ENCODE measurements around the gene LPAR1. TPM values are rescaled to one million over a fixed set of nuclear protein-coding genes. Genes with fewer than 3 reads are reported as not detected.
"Not testable (repeated sequence)": the region's sequence is repeated elsewhere in the genome, so short reads cannot be mapped to it uniquely, and the experiment has no call there.

Gene LPAR1
- total RNA-seq, 1 experiment from 2014 or later = 21.7 TPM

- Histone ChIP-seq H3K4me3 (no peak overlapping the region), H3K4me1 (replicated peaks) (no peaks in the 10 kb centered on the region), H3K9me3 (replicated peaks) (no peaks in the 10 kb centered on the region), H3K27me3 (replicated peaks) (no peaks in the 10 kb centered on the region), H3K27ac (no peak overlapping the region), H3K36me3 (peaks cover 11% of the 10 kb centered on the region)
- DNase-seq (ENCODE audit: low read depth in 1 of 2, low spot score in 2 of 2) = no peak
Observed at GRCh38 chr9:110876929-110877328, 161.3 kb downstream of the LPAR1 start.

DNA sequence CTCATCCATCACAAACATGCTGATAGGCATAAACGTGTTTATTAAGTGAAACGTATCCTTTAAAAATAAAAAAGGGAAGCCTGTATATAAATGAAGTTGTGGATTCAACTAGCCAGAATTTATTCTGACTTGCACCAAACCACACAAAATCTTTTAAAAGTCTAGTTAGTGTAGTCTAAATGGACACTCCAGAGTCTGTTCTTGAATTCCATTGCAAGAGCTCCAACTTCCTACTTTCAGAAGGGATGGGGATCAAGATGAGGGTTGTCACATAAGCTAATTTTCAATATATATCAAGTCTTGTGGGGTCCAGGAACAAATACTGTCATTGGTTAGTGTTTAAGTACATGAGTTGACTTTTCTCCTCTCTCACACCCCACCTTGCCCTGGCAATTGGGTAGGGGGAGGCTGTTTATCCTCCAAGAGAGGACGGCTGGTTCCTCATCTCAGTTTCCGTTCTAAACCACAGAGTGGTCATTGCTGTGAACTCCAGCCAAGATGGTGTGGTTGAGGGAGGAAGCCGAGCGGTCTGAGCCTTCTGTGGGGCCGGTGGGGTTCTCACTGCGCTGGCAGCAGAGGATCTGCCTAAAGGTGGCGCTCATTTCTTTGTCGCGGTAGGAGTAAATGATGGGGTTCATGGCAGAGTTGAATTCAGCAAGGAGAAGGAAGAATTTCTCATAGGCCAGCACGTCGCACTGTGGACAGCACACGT is 163.2 kb downstream of the LPAR1 start:
- DNase-seq (ENCODE audit: low read depth in 1 of 2, low spot score in 2 of 2) = no peak
- peaks cover 11% of the 10 kb centered on the region for H3K36me3 ChIP-seq
- H3K4me1 ChIP-seq (replicated peaks) = no peaks in the 10 kb centered on the region
- no peaks in the 10 kb centered on the region for H3K27me3 ChIP-seq (replicated peaks)
- no peak overlapping the region for H3K4me3 ChIP-seq
- H3K9me3 ChIP-seq (replicated peaks) = no peaks in the 10 kb centered on the region
- H3K27ac ChIP-seq = no peak overlapping the region

DNA sequence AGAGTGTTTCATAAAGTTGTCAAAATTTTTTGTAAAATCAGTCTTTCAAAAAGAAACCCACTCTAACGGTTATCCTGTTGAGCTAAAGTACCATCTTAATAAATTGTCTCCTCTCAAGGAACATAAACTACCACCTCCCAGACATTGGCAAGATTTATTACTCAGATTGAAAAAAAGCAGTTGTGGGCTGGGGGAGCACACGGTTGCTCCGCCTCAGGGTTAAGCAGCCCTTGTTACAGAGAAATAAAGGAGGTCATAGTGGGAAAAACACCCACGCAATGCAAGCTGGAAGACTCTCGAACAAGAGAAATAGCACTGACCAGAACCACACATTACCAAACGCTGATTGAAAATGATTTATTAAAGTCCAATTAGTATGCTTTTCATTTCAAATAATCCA is 165.3 kb downstream of the LPAR1 start:
- no peaks in the 10 kb centered on the region for H3K9me3 ChIP-seq (replicated peaks)
- no peak for DNase-seq (ENCODE audit: low read depth in 1 of 2, low spot score in 2 of 2)
- H3K27me3 ChIP-seq (replicated peaks) = no peaks in the 10 kb centered on the region
- no peak overlapping the region for H3K27ac ChIP-seq
- no peaks in the 10 kb centered on the region for H3K4me1 ChIP-seq (replicated peaks)
- H3K4me3 ChIP-seq = no peak overlapping the region
- peaks cover 11% of the 10 kb centered on the region for H3K36me3 ChIP-seq

GRCh38 chr9:110871736-110872135 is 166.5 kb downstream of the LPAR1 start:
- H3K4me3 ChIP-seq = no peak overlapping the region
- H3K27ac ChIP-seq = no peak overlapping the region
- H3K9me3 ChIP-seq (replicated peaks) = no peaks in the 10 kb centered on the region
- DNase-seq (ENCODE audit: low read depth in 1 of 2, low spot score in 2 of 2) = no peak
- H3K27me3 ChIP-seq (replicated peaks) = no peaks in the 10 kb centered on the region
- peaks cover 11% of the 10 kb centered on the region for H3K36me3 ChIP-seq
- H3K4me1 ChIP-seq (replicated peaks) = no peaks in the 10 kb centered on the region

DNA sequence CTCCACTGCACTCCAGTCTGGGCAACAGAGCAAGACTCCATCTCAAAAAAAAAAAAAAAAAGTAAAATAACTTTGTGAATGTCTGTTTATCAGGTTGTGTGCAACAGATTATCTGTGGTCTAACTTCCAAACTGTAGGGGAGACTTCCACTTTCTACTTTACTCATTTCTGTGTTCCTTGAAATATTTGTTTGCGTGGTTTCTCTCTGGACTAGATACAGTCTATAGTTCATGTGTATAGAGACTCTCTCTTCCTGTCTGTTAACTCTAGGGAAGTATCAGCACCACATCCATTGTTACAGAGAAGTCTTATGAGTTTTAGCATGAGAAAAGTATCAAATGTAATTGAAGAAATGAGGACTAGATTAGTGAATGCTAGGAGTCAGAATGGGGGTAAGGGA is 168.3 kb downstream of the LPAR1 start:
- Histone ChIP-seq H3K4me1 (replicated peaks) (no peaks in the 10 kb centered on the region), H3K9me3 (replicated peaks) (no peaks in the 10 kb centered on the region), H3K36me3 (peaks cover 9% of the 10 kb centered on the region), H3K27ac (no peak overlapping the region), H3K4me3 (no peak overlapping the region), H3K27me3 (replicated peaks) (no peaks in the 10 kb centered on the region)
- no peak for DNase-seq (ENCODE audit: low read depth in 1 of 2, low spot score in 2 of 2)

DNA sequence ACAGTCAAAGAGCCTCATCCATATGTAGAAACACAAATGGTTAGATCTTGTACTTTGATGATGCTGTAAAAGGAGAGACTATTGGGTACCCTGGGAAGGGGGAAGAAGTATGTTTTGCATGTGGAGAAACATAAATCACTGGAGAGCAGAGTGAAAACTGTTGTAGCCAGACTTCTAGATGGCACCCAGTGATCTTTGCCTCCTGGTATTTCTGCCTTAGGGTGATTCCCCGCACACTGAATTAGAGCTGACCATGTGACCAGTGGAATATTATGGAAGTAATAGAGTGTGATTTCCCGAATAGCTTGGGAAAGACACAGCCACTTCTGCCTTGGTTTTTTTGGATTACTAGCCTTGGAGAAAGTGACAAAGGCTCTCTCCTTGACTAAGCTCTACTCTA is 174.3 kb downstream of the LPAR1 start:
- H3K36me3 ChIP-seq = no peaks in the 10 kb centered on the region
- H3K9me3 ChIP-seq (replicated peaks) = peaks cover 7% of the 10 kb centered on the region
- no peak overlapping the region for H3K4me3 ChIP-seq
- no peaks in the 10 kb centered on the region for H3K27me3 ChIP-seq (replicated peaks)
- H3K27ac ChIP-seq = no peak overlapping the region
- no peaks in the 10 kb centered on the region for H3K4me1 ChIP-seq (replicated peaks)
- no peak for DNase-seq (ENCODE audit: low read depth in 1 of 2, low spot score in 2 of 2)

DNA sequence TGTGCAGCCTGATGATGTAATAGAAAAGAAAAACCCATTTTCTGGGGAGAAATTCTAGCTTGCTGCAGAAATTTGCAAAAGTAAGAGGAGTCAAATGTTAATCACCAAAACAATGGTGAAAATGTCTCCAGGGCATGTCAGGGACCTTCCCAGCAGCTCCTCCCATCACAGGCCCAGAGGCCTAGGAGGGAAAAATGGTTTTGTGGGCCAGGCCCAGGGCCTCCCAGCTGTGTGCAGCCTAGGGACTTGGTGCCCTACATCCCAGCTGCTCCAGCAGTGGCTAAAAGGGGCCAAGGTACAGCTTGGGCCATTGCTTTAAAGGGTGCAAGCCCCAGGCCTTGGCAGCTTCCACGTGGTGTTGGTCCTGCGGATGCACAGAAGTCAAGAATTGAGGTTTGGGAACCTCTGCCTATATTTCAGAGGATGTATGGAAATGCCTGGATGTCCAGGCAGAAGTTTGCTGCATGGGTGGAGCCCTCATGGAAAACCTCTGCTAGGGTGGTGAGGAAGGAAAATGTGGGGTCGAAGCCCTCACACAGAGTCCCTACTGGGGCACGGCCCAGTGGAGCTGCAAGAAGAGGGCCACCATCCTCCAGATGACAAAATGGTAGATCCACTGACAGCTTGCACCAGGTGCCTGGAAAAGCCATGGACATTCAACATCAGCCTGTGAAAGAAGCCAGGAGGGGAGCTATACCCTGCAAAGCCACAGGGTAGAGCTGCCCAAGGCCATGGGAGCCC is 176.7 kb downstream of the LPAR1 start:
- H3K27me3 ChIP-seq (replicated peaks); H3K4me1 ChIP-seq (replicated peaks); H3K36me3 ChIP-seq; H3K9me3 ChIP-seq (replicated peaks); H3K27ac ChIP-seq; H3K4me3 ChIP-seq; DNase-seq (ENCODE audit: low read depth in 1 of 2, low spot score in 2 of 2): not testable (repeated sequence)

DNA sequence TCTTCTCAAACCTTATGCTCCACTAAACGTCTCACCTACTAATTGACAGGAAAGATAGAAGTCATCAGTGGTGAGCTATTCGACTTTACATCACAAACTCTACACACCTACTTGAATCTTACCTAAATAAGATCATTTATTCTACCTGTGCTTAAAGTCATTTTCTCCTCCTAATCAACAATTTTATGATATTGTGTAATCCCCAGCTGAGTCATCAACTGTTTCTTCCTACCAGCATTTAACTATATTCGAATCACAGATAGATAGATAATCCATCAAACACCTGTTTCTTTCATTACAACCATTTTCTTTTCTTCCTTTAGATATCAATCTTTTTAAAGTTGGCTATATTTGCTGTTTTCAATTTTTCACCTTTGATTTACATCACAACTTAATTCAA is 181.5 kb downstream of the LPAR1 start:
- no peak overlapping the region for H3K27ac ChIP-seq
- H3K9me3 ChIP-seq (replicated peaks) = peaks cover 6% of the 10 kb centered on the region
- DNase-seq (ENCODE audit: low read depth in 1 of 2, low spot score in 2 of 2) = no peak
- H3K36me3 ChIP-seq = no peaks in the 10 kb centered on the region
- no peaks in the 10 kb centered on the region for H3K27me3 ChIP-seq (replicated peaks)
- no peaks in the 10 kb centered on the region for H3K4me1 ChIP-seq (replicated peaks)
- H3K4me3 ChIP-seq = no peak overlapping the region

GRCh38 chr9:110850401-110851135 is 187.7 kb downstream of the LPAR1 start:
- H3K4me3 ChIP-seq = no peak overlapping the region
- H3K27me3 ChIP-seq (replicated peaks) = no peaks in the 10 kb centered on the region
- DNase-seq (ENCODE audit: low read depth in 1 of 2, low spot score in 2 of 2) = no peak
- no peak overlapping the region for H3K27ac ChIP-seq
- H3K36me3 ChIP-seq = no peaks in the 10 kb centered on the region
- H3K4me1 ChIP-seq (replicated peaks) = no peaks in the 10 kb centered on the region
- H3K9me3 ChIP-seq (replicated peaks) = no peaks in the 10 kb centered on the region; the same call in 1 of the 2 replicates

DNA sequence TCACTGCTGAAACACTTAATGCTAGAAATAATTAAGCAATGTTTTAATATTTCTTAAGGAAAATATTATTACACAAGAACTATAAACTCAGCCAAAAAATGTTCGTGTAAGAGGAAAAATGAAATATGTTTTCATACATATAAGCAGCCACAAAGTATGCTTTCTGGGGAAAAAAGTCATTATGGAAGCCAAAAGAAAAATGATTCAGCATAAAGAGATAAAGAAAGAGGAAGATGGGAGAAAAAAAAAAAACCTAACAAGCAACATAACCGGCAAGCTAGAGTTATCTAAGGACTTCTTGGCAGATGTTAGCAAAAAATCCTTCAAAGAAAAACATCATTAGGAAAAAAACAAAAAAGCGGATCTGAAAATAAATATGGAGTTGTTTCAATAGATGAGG is 190.6 kb downstream of the LPAR1 start:
- no peaks in the 10 kb centered on the region for H3K36me3 ChIP-seq
- H3K9me3 ChIP-seq (replicated peaks) = no peaks in the 10 kb centered on the region
- H3K4me3 ChIP-seq = no peak overlapping the region
- no peak overlapping the region for H3K27ac ChIP-seq
- no peak for DNase-seq (ENCODE audit: low read depth in 1 of 2, low spot score in 2 of 2)
- peaks cover 2% of the 10 kb centered on the region; the same call in 1 of the 2 replicates for H3K4me1 ChIP-seq (replicated peaks)
- no peaks in the 10 kb centered on the region for H3K27me3 ChIP-seq (replicated peaks)

- DNase-seq (ENCODE audit: low read depth in 1 of 2, low spot score in 2 of 2) = no peak
- no peaks in the 10 kb centered on the region for H3K9me3 ChIP-seq (replicated peaks)
- peaks cover 9% of the 10 kb centered on the region for H3K4me1 ChIP-seq (replicated peaks)
- no peak overlapping the region for H3K27ac ChIP-seq
- H3K36me3 ChIP-seq = no peaks in the 10 kb centered on the region
- no peaks in the 10 kb centered on the region for H3K27me3 ChIP-seq (replicated peaks)
- H3K4me3 ChIP-seq = no peak overlapping the region
Observed at GRCh38 chr9:110846215-110846614, 192.1 kb downstream of the LPAR1 start.

DNA sequence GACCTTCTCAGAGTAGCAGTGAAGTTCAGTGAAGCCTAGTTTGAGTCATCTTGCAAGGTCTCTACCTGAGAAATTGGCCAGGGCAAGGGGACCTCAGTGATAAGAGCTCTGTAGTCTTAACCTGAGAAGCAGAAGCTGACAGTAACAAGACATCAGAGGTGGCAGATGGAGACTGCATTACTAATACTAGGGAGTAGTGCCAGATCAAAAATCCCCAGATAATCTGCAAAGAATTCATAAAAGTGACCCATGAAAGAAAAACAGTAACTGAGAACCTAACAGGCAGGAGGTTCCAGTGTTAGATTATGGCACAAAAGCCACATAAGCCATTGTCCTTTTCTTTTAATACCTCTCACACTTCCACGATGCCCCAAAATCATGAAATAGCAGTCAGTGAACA is 194.1 kb downstream of the LPAR1 start:
- DNase-seq (ENCODE audit: low read depth in 1 of 2, low spot score in 2 of 2) = no peak
- peaks cover 9% of the 10 kb centered on the region for H3K4me1 ChIP-seq (replicated peaks)
- H3K27ac ChIP-seq = no peak overlapping the region
- H3K4me3 ChIP-seq = no peak overlapping the region
- H3K36me3 ChIP-seq = no peaks in the 10 kb centered on the region
- no peaks in the 10 kb centered on the region for H3K9me3 ChIP-seq (replicated peaks)
- no peaks in the 10 kb centered on the region for H3K27me3 ChIP-seq (replicated peaks)

GRCh38 chr9:110842986-110843385 is 195.3 kb downstream of the LPAR1 start:
- Histone ChIP-seq H3K27me3 (replicated peaks) (no peaks in the 10 kb centered on the region), H3K4me3 (no peak overlapping the region), H3K9me3 (replicated peaks) (no peaks in the 10 kb centered on the region), H3K4me1 (replicated peaks) (peaks cover 13% of the 10 kb centered on the region), H3K36me3 (no peaks in the 10 kb centered on the region), H3K27ac (no peak overlapping the region)
- no peak for DNase-seq (ENCODE audit: low read depth in 1 of 2, low spot score in 2 of 2)

DNA sequence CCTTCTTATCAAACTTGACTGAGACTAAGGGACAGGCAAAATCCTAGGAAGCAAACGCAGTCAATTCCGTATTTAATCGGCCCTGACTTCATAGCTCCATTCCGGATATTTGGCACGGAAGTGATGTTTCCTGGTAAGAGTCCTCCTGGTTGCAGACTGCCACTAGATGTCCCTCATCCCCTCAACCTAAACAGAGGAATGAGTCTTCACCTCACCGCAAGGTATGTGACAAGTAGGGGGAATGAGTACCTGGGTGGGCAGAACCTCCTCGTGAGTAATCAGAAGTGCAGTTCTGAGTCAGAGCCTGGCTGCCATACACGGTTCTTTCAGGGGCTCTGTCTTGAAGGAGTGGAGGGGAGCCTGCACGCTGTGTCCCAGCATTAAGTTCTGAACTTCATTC is 196.1 kb downstream of the LPAR1 start:
- Histone ChIP-seq H3K27me3 (replicated peaks) (no peaks in the 10 kb centered on the region), H3K36me3 (no peaks in the 10 kb centered on the region), H3K9me3 (replicated peaks) (no peaks in the 10 kb centered on the region), H3K4me3 (no peak overlapping the region), H3K4me1 (replicated peaks) (peaks cover 13% of the 10 kb centered on the region), H3K27ac (no peak overlapping the region)
- no peak for DNase-seq (ENCODE audit: low read depth in 1 of 2, low spot score in 2 of 2)

All from SJSA1 (cell line).